Mammary epithelial cell (primary cell): ENCODE data around the gene IBA57.

Source experiments
- CTCF ChIP-seq, 2 donors: IDR thresholded peaks in 1 of 2; conservative IDR thresholded peaks in 1 of 2; 2 replicates each; pipeline ENCODE4 v1.5.1; 2011 to 2012; ENCODE audit warnings: inconsistent platforms in 2 of 2, low read length in 2 of 2, mild to moderate bottlenecking in 2 of 2, control low read depth in 1 of 2, low read depth in 1 of 2; ENCODE audit not compliant: insufficient read depth in 1 of 2; ENCODE audit errors: extremely low read depth in 1 of 2
- EZH2 ChIP-seq: IDR thresholded peaks from 2 replicates; pipeline ENCODE4 v1.6.1; 2012; ENCODE audit warnings: low read length, inconsistent platforms, borderline replicate concordance

GRCh38 chr1:228225740-228226139 is 60.1 kb downstream of the IBA57 start:
- TF ChIP-seq CTCF (conservative IDR thresholded peaks at IDR 0.05 in 1 of 2, IDR thresholded peaks at IDR 0.05 in 1 of 2; ENCODE audit: extremely low read depth in 1 of 2, insufficient read depth in 1 of 2, low read depth in 1 of 2, low read length in 2 of 2) (no peak), EZH2 (no peak)
